Suppressor macrophage treated with lipopolysaccharide for 4 hours (primary cell): ENCODE results near the gene SRP72.

Source experiments
- DNase-seq: peaks from one replicate; pipeline ENCODE4 v3.0.0-alpha.2; 2020

The SRP72 gene

DNA sequence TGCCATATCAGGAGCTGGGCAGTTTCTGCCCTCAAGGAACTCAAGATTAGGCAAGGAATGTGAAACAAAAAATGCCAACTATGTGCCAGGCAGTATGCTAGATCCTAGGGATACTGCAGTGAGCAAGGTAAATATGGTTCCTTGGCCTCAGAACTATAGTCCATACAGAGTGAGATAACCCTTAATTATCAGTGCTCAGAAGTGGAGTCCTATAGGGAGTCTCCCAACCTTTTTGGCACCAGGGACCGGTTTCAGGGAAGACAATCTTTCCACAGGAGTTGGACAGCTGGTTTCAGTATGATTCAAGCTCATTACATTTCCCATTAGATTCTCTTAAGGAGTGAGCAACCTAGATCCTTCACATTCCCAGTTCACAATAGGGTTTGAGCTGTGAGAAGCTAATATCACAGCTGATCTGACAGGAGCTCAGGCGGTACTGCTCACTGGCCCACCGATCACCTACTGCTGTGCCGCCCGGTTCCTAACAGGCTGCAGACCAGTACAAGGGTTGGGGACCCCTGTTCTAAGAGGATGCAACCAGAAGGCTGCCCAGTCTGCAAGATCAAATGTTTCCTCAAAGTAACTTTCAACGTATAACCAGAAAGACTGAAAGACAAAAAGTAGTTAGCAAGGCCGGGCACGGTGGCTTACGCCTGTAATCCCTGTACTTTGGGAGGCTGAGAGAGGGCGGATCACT, 1.7 kb upstream of the SRP72 start:
- DNase-seq = no peak

DNA sequence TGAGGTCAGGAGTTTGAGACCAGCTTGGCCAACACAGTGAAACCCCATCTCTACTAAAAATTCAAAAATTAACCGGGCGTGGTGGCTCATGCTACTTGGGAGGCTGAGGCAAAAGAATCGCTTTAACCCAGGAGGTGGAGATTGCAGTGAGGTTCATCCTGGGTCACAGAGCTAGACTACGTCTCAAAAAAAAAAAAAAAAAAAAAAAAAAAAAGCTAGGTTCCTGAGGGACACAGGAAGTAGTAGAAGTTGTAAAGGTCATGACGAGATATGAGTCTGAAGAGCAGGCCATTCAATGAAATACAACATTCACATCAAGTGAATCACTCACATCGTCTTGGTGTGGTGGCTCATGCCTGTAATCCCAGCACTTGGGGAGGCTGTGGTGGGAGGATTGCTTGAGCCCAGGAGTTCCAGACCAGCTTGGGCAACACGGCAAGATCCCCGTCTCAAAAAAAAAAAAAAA, 1.1 kb upstream of the SRP72 start:
- DNase-seq = peak; percentile 53

GRCh38 chr4:56466910-56467283, 520 bp upstream of the SRP72 start:
- DNase-seq = peak; percentile 5

GRCh38 chr4:56468097-56468422, 643 bp downstream of the SRP72 start:
- DNase-seq = no peak

DNA sequence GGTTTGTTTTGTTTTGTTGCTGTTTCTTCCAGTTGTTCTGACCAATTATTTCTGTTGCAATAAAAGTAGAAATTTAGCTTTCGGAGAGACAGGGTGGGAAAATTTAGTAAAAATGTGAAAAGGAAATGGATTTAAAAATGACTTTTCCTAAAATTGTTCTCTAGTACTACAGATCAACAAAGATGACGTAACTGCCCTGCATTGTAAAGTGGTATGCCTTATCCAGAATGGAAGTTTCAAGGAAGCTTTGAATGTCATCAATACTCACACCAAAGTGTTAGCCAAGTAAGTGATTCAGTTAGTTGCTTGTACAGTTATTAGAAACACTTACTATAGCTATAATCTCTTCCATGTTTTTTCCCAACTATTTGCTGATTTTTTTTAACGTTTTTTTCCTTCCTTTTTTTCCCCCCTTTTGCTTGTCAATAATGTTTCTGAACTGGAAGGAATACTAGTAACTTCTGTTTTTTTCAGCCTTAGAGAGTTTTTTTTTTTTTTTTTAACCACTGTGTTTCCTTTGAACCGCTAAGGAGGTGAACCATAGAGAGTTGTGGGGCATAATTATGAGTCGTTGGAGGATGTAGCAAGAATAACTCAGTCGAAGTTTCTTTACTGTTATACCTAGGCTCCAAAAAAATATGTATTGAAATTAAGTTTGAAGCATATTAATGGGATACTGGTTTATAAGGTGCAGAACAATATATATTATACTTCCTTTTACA, 2.2 kb downstream of the SRP72 start:
- DNase-seq = no peak

- DNase-seq = no peak
These were observed 8.5 kb downstream of the SRP72 start for GRCh38 chr4:56475917-56476316.

DNA sequence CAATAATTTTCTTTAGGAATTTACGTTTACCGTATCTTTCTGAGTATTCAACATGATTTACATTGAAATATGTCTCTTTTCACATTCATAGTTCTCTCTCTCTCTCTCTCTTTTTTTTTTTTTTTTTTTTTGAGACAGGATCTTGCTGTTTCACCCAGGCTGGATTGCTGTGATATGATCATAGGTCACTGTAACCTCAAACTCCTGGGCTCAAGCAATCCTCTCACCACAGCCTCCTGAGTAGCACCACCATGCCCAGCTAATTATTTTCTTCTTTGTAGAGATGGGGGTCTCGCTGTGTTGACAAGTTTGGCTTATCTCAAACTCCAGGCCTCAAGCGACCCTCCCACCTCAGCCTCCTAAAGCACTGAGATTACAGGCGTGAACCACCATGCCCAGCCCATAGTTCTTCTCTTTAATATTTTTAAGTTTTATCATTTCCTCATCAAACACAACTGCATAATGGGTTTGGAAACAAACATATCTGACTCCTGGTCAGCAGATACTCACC, 9.8 kb downstream of the SRP72 start:
- DNase-seq = no peak

DNA sequence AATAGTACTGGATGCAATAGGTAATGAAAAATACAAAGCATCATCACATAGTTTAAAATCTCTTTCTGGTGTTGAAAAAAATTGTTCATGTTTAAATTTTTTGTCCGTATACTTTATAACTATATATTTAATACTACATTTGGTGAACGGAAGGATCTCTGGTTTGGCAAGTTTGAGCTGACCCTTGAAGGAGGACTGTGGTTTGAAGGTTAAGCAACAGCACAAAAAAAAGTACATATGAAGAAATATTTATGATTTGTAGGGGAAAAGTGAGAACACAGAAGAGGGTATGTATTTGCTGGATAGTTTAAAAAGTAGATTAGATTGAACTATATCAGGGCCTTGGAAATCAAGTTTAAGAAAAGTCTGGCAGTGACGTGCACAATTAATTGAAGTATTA, 13.3 kb downstream of the SRP72 start:
- DNase-seq = no peak

- no peak for DNase-seq
These were observed 28.8 kb downstream of the SRP72 start for GRCh38 chr4:56496241-56496640.

DNA sequence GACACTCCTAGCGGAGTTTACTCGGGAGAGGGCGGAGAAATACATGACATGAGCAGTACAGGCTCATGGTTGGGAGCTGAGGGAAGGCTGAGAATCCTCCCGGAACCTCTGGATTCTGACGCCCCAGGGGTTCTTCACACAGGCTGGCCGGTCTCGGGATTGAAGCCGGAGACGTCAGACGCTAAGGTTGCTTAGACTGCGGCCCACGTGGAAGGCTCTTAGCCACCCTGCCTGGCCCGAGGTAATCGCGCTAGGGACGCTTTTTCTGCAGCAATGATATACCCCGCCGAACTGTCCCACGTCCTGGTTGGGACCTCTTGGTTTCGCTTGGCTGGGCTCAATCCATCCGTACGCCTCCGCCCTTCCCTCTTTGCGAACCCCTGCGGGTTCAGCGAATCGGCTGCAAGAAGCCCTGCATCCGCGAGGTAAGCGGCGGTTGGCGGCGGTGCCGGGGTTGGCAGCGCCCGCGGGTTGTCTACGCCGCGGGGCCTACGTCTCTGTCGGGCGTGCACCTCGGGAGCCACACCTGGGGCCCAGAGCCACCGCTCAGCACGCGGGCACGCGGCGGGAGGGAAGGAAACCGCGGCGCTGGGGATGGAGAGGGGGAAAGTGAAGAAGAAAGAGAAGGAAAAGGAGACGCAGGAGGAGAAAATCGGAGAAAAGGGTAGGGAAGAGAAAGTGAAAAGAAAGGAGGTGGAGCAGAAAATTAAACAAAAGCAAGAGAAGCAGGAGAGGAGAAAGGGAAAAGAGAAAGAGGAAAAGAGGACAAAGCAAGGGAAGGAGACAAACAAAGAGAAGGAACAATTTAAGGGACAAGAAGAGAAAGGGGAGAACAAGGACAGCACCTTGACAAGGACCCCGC, 38.1 kb downstream of the SRP72 start, which contains the start of gene ARL9:
Gene ARL9 (plus strand): TSS at position 523 of the 862 bp plus-strand sequence. CDS start 72 bp downstream, at position 595.
- peak; percentile 50 for DNase-seq

- DNase-seq = no peak
These were observed 43.7 kb downstream of the SRP72 start for GRCh38 chr4:56511098-56511497.

DNA sequence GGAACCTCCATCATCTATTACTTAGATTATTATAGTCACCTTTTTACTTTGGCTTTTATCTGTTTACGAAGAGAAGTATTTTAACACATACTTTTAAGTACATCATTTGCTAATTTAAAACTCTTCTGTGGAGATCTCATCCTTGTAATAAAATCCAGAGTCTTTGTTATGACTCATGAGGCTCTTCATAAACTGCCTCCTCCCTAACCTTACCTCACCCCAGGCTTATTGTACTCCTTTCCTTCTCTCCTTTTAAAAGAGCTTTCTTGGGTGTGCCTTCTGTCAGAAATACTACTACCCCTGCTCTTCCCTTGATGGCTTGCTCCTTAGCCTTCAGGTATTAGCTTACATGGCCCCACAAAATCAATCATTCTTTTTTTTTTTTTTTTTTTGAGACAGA, 44.7 kb downstream of the SRP72 start:
- DNase-seq = no peak

DNA sequence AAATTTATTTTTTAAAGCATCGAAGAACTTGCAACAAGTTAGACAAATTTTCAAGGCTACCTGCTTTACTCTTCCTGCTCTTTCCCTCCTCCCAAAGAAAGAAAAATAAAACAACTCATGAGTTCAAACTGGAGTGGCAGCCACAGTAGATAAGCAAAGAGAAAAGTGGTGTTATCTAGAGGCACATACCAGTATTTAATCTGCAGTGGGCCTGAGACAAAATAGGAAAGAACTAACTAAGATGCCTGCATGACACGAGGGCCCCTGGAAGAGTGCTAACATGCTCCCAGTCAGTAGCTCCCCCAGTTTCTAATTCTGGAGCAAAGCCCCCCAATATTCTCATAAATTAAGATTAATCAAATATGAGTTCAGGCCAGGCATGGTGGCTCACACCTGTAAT, 46.1 kb downstream of the SRP72 start:
- DNase-seq = no peak

GRCh38 chr4:56530269-56531148, 63.1 kb downstream of the SRP72 start:
- peak; percentile 81 for DNase-seq

DNA sequence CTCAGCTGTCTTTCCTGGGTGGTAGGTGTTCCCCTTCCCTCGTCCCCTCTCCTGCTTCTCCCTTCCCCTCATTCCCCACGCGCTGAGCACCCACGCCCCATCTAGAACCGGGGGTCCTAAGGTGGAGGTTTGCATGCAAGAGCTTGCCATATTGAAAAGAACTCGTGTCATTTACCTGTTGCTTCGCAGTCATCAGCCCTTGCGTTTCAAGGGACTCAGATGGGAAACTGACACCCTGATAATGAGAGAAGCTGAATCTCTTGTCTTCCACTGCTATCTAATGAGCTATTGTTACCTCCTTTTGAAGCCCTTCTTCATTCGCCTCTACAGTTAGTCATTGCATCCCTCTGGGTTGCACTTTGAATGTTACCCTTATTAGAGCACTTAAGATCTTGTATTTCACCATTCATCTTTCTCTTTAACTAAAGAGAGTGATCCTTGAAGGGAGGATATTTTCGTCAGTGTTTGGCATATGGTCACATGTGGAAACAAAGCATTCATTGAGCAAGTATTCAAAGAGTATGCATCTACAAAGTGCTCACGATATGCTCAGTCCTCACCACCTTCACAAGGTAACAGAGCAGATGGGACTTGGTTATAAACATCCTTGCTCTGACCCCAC, 63.8 kb downstream of the SRP72 start:
- DNase-seq = no peak

DNA sequence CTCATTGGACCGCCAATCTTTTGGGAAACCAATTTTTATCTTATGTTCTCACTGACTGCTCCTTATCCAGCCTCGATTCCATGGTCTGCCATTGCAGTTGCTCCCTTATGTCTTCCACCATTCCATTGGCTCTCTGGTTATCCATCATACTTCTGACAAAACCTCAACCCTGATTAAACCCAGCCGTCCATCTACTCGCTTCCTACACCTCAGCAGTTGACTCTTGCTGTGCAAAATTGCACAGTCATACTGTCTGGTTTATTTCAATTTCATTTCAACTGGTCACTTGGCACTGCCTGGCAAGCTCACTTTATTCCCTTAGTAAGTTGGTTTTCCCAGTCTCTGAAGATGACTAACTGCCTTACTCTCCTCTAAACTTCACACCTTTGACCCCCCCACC, 64.4 kb downstream of the SRP72 start:
- peak; percentile 20 for DNase-seq

DNA sequence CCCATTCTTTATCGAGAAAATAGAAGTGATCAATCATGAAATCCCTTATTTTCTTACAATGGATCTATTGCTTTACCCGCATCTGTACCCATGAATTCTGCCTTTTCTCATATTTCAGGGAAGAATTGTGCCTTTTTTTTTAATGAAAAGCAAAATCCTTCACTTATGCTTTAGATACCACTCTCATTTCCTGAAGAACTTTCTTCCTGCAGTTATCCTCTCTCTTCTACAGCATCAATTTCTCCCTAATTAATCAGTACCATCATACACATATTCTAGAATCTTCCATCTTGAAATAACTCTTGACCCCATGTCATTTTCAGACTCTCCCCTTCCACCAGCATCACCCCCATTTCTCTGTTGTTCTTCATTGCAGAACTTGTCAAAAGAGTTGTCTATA, 64.8 kb downstream of the SRP72 start:
- DNase-seq = no peak

GRCh38 chr4:56535915-56536314, 68.5 kb downstream of the SRP72 start:
- DNase-seq = no peak

DNA sequence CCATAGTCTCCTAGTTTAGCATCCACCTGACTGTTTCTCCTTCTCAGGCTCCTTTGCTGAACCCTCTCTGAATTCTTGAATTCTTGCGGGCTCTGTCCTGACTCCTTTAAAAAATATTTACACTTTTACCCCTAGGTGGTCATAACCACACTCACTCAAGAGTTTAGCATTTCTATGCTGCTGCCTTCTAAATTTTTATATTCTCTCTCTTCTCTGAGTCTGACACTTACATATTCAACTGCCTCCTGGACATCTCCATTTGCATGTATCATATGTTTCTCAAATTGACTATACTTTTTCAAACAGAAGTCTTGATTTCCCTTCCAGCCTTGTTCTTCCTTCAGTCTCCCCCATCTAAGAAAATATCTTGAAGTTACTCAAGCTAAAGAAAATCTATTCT, 69.7 kb downstream of the SRP72 start:
- DNase-seq = no peak

DNA sequence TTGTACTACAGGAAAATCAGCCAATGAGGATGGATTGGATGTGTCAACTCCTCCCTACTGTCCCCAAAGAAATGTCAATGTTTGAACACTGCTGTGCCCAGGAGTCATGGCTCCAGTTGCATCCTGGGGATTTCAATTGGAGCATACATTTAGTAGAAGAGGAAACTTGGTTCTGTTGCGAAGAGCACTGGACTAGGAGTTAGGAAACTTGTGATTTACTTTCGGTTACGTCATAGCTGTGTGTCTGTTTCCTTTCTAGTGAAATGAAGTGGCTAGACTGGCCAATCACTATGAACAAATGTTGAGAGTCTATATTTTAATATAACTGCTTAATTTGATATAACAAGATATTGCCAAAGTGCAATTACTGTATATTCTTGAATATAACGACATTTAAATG, 73.4 kb downstream of the SRP72 start:
- peak; percentile 48 for DNase-seq

DNA sequence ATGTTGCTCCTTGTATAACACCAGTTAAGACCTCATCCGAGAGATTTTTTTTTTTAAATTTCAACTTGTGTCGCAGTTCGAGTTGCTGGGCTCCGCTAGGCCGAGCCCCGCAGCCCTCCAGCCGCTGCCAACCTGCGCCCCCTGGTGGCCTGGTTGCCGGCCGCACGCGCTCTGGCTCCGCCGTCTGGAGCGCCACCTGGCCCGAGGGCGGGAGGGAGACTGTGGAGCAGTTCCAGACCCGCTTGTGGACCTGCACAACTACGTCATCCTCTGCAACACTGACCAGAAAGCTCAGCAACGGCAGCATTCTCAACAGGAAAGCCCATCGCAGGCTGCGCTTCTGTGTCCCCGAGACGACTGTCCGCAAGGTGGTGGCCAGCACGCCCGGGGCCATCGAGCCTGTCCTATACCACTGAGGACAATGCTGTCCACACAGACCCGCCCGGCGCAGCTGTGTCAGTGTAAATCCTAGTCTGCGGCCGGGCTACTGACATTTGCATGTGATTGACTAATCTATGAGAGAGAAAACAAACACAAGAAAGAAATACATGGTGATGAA, 77.2 kb downstream of the SRP72 start:
- peak; percentile 84 for DNase-seq

DNA sequence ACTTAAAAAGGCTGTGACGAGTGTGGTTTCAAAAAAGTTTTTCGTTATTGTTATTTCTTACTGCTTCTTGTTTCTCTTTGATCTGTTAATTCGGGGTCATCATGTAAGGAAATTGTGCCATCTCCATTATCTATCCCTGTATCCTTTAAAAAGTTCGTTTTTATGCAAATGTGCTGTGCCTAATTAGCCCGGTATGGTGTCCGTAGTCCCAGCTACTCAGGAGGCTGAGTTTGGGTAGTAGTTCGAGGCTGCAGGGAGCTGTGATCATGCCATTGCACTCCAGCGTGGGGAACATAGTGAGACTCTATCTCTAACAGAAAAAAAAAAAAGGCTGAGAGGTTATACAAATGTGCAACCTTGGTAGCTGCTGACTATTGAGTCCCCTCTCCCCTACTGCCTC, 83.2 kb downstream of the SRP72 start:
- no peak for DNase-seq
